GM12892 (cell line): ENCODE results near the gene ITGB3BP.
"Not testable (repeated sequence)": the region's sequence is repeated elsewhere in the genome, so short reads cannot be mapped to it uniquely, and the experiment has no call there.

ENCODE experiments used
- DNase-seq: peaks from one replicate; pipeline ENCODE4 v3.0.0; 2011; ENCODE audit not compliant: insufficient read length
- FAIRE-seq: peaks from 2 replicates; lab custom pipeline; 2011; peaks lifted over from hg19 to GRCh38; lab: Jason Lieb, UNC
- POLR2A ChIP-seq: IDR thresholded peaks from 2 replicates; pipeline ENCODE4 v1.6.1; 2011; ENCODE audit warnings: low read depth, low read length, control low read depth
- POLR2AphosphoS5 ChIP-seq: IDR thresholded peaks from 2 replicates; pipeline ENCODE4 v1.6.1; 2011; ENCODE audit warnings: low read depth, low read length, control low read depth
- TAF1 ChIP-seq: IDR thresholded peaks from 2 replicates; pipeline ENCODE4 v1.6.1; 2011; ENCODE audit warnings: low read depth, mild to moderate bottlenecking, control low read depth, low read length, borderline replicate concordance

The ITGB3BP gene

DNA sequence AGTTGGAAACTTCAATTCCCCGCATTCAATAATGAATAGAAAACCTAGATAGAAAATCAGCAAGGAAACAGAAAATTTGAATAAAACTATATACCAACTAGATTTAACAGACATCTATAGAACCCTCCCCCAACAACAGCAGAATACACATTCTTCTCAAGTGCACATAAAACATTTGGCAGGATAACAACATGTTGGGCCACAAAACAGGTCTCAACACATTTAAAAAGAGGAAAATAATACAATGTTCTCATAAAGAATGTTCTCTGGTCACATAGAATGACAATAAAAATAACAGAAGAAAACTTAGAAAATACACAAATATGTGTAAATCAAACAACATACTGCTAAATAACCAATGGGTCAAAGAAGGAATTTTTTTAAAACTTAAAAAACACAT, 24.9 kb downstream of the ITGB3BP start:
- FAIRE-seq (no peak), DNase-seq (no peak)
- TF ChIP-seq POLR2AphosphoS5 = no peak
- TF ChIP-seq POLR2A = no peak

DNA sequence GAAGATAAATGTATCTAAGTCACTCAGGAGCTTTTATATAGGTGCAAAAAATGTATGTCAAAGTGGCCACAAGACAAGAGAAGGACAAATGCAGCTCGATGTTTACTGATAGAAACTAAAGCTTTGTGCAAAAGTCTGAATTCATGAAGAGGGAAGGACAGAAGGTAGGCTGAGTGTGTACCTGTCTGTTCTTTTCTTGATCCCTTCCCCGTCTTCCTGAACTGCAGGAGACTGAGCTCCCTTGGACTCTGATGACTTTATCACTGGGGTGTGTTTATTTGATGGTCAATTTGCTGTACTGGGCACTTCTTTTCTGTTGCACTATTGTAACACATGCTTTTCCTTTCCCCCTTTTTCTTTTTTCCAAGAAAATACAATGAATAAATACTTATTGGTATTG, 25.4 kb downstream of the ITGB3BP start:
- TF ChIP-seq POLR2A (no peak), TAF1 (no peak), POLR2AphosphoS5 (no peak)
- DNase-seq (no peak), FAIRE-seq (no peak)

DNA sequence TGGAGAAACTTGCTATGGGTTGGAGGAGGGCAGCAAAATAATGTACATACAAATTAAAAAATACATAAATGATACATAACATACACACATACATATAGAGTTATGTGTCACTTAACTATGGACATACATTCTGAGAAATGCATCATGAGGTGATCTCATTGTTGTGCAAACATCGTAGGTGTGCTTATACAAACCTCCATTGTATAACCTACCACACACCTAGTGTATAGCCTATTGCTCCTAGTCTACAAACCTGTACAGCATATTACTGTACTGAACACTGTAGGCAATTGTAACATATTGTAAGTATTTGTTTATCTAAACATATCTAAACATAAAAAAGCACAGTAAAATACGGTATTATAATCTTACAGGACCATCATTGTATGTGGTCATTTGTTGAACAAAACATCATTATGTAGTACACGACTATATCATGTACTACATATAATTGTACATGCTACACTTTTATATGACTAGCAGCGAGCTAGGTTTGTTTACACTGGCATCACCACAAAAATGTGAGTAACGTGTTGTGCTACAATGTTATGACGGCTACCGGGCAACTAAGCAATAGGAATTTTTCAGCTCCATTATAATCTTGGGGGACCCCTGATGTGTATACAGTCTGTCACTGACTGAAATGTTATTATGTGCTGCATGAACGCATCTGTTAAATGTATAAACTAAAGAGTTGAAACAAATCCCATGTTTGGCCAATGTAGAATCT, 35.5 kb downstream of the ITGB3BP start:
- no peak for DNase-seq
- TF ChIP-seq TAF1 (no peak), POLR2AphosphoS5 (no peak), POLR2A (no peak)
- FAIRE-seq = no peak

DNA sequence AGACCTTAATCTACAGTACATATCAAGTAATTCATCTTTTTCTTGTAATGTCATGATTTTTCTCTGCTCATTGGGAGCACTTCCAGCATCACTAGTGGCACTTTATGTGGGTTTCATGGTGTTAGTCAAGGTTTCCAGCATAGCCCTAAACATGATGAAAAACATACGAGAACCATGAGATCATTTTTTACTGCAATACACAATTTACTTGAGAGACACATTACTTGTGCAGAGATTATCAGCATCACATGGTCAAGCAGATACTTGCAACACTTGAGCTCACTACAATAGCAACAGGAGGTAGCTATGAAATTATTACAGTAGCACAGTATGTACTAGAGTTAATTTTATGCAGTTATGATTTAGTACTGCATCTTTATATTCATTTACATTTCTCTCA, 36.4 kb downstream of the ITGB3BP start:
- no peak for TF ChIP-seq TAF1
- TF ChIP-seq POLR2AphosphoS5 = no peak
- no peak for TF ChIP-seq POLR2A
- FAIRE-seq (peak; percentile 24), DNase-seq (no peak)

DNA sequence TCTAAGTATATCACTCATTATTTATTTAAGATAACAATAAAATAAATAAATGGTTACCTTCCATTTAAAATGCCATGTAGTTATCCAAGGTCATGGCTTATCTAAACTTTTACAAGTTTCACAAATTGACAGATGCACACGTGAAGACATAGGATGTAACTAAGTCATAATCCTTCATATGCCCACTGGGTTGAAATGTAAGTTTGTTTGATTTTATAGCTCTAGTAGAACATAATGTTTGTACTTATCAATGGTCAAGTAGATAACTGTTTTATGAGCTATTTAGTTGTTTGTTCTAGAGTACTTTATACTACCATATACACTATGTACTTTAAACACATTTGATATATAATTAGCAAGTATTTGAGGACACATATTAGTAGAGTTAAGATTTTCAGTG, 43.0 kb downstream of the ITGB3BP start:
- FAIRE-seq (no peak), DNase-seq (no peak)
- TF ChIP-seq POLR2AphosphoS5 = no peak
- TF ChIP-seq TAF1 = no peak
- TF ChIP-seq POLR2A = no peak

DNA sequence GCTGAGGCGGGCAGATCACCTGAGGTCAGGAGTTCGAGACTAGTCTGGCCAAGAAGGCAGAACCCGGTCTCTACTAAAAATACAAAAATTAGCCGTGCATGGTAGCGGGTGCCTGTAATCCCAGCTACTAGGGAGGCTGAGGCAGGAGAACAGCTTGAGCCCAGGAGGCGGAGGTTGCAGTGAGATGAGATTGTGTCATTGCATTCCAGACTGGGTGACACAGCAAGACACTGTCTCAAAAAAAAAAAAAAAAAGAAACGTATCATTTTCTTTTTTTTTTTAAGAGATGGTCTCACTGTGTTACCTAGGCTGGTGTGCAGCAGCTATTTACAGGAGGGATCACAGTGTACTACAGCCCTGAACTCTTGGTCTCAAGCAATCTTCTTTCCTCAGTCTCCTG, 47.3 kb downstream of the ITGB3BP start:
- TF ChIP-seq POLR2A = no peak
- no peak for TF ChIP-seq POLR2AphosphoS5
- TF ChIP-seq TAF1 = no peak
- no peak for FAIRE-seq

DNA sequence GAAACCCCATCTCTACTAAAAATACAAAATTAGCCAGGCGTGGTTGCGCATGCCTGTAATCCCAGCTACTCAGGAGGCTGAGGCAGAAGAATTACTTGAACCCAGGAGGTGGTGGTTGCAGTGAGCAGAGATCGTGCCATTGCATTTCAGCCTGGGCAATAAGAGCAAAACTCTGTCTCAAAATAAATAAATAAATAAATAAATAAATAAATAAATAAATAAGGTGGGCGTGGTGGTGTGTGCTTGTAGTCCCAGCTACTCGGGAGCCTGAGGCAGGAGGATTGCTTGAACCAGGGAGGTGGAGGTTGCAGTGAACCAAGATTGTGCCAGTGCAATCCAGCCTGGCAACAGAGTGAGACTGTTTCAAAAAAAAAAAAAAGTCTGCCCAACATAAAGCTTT, 54.3 kb downstream of the ITGB3BP start:
- not testable (repeated sequence) for FAIRE-seq, DNase-seq

More for the DNA sequence above, 47.3 kb downstream of the ITGB3BP start:
- DNase-seq = no peak

DNA sequence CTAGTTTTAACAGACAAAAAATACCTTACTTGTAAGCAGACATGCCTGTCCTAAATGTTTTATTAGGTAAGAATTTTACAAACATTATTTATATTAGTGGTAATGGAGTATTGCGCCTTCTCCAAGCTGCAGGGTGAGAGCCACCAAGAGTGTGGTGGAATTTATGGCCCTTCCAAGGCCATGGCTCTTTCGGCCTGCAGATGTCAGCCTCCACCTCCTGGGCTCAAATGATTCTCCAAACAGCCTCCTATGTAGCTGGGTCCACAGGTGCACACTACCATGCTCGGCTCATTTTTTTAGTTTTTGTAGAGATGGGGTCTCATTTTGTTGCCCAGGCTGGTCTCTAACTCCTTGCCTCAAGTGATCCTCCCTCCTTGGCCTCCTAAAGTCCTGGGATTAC, 56.3 kb downstream of the ITGB3BP start:
- TF ChIP-seq POLR2A = no peak
- TF ChIP-seq POLR2AphosphoS5 = no peak
- no peak for TF ChIP-seq TAF1
- DNase-seq = no peak
- FAIRE-seq = no peak

DNA sequence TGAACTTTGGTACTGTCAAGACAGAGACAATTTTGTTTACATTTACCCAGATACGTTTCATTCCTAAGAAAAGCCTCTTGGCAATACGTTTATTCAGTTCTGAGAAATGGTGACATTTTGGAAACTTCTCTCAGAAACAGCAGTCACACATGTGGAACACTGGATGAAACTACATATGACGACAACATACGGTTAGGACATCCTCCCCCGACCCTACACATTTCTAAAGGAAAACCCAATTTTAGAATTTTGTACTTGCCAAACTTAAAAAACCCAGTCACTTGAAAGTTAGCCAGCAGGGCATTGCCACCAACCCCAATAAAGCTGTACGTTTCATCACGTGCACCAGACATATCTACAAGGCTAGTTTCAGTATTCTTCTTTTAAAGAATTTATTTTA, 56.8 kb downstream of the ITGB3BP start:
- FAIRE-seq (no peak), DNase-seq (no peak)
- TF ChIP-seq POLR2A = no peak
- TF ChIP-seq POLR2AphosphoS5 = no peak
- TF ChIP-seq TAF1 = no peak

DNA sequence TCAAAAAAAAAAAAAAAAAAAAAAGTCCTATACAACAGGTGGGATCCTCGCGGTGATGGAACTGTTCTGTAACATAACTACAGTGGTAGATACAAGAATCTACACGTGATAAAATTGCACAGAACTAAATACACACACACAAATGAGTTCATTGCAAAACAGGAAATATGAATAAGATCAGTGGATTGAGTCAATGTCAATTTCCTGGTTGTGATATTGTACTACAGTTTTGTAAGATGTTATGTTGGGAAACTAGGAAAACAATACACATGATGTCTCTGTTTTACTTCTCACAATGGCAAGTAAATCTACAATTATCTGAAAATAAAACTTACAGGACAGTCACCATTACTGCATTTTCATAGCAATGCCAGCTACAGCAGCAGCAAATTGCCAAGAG, 59.8 kb downstream of the ITGB3BP start:
- TF ChIP-seq POLR2AphosphoS5 (no peak), POLR2A (no peak), TAF1 (no peak)
- DNase-seq = no peak
- no peak for FAIRE-seq

DNA sequence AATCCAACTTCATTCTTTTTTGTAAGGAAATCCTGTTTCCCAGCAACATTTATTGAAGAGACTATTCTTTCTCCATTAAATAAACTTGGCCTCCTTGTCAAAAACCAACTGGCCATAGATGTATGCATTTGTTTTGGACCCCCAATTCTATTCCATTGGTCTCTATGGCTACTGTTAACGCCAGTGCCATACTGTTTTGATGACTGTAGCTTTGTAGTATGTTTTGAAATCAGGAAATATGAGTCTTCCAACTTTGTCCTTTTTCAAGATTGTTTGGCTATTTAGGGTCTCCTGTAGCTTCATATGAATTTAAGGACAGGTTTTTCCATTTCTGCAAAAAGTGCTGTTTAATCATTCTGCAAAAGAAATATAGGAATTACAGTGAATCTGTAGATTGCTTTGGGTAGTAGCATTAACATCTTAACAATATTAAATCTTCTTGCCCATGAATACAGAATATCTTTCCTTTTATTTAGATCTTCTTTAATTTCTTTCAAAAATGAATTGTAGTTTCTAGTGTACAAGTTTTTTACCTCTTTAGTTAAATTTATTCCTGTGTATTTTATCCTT, 61.3 kb downstream of the ITGB3BP start:
- TF ChIP-seq TAF1 (no peak), POLR2A (no peak), POLR2AphosphoS5 (no peak)
- no peak for FAIRE-seq
- no peak for DNase-seq

DNA sequence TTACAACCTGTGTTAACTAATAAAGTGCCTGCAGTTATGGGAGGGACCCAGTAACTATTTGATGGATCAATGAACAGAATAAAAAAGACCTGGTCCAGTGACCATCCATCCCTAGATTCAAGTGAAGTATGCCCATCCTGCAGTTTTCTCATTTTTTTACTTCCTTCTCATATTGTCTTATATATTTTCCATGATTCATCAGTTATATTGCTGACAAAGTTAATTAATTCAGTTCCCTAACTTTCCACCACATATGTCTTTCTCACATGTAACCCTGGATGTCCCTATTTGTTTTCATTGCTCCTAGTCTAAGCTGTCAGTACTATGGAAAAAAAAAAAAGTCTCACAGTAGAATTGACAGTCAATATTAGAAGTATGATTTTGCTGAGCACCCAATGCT, 64.3 kb downstream of the ITGB3BP start:
- TF ChIP-seq TAF1 = no peak
- no peak for TF ChIP-seq POLR2AphosphoS5
- no peak for TF ChIP-seq POLR2A
- no peak for DNase-seq
- no peak for FAIRE-seq

DNA sequence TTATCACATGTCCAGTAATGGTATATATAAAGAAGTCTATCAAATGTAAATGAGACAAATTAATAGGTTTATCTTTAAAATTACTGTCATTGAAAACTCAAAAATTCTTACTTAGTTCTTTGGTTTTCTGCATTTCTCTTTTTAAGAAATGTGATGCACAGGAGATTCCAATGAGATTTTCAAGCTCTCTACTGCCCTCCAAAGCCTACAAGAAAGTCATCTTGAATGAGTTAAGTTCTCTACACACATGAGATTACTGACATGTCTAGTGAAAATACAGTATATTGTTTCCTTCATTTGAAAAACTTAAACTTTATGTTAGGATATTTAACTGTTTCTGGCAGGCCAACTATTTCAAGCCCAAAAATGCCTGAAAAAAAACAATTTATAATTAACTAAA, 68.8 kb downstream of the ITGB3BP start:
- no peak for TF ChIP-seq TAF1
- no peak for TF ChIP-seq POLR2A
- no peak for TF ChIP-seq POLR2AphosphoS5
- DNase-seq (no peak), FAIRE-seq (no peak)
